ENCODE results near the gene NOL4L.
"Not testable (repeated sequence)": the region's sequence is repeated elsewhere in the genome, so short reads cannot be mapped to it uniquely, and the experiment has no call there.

The NOL4L gene

GRCh38 chr20:32466739-32467505 lies 118.2 kb downstream of the NOL4L start:
- DNase-seq: no peak

GRCh38 chr20:32465901-32466675 lies 119.0 kb downstream of the NOL4L start:
- not testable (repeated sequence) for DNase-seq

DNA sequence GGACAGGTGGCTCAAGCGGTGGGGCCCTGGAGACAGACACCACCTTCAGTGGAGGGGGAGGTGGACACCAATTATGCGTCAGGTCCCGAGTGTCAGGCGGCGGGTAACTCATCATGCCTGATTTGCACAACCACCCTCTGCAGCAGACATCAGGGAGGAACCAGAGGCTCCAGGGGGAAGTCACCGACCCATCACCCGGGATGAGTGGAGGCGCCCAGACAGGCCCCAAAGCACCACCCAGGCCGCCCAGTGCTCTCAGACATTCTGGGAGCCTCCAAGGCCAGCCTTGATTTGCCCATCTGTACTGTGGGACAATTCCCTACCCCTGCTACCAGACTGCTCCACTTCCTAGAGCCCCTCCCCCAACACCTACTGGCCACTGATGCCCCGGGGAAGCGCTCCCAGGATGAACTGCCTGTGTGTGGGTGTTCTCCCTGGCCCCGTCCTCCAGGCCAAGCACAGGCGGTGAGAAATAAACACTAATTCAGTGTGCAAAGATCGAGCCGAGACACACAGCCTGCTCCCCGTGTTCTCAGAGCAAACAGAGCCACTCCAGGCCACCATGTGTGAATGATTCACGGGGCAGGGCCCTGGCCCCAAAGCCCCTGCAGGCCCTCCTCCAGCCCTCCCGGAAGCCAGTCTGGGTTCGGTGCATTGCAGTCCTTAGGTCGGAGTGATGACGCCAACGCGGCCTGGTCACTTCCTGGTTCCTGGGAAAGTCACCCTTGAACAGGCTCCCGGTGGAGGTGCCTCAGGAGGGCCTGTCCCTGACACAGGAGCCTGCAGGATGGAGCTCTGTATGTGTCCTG lies 119.8 kb downstream of the NOL4L start:
- DNase-seq: no peak

GRCh38 chr20:32464401-32465091 lies 120.6 kb downstream of the NOL4L start:
- no peak for DNase-seq

DNA sequence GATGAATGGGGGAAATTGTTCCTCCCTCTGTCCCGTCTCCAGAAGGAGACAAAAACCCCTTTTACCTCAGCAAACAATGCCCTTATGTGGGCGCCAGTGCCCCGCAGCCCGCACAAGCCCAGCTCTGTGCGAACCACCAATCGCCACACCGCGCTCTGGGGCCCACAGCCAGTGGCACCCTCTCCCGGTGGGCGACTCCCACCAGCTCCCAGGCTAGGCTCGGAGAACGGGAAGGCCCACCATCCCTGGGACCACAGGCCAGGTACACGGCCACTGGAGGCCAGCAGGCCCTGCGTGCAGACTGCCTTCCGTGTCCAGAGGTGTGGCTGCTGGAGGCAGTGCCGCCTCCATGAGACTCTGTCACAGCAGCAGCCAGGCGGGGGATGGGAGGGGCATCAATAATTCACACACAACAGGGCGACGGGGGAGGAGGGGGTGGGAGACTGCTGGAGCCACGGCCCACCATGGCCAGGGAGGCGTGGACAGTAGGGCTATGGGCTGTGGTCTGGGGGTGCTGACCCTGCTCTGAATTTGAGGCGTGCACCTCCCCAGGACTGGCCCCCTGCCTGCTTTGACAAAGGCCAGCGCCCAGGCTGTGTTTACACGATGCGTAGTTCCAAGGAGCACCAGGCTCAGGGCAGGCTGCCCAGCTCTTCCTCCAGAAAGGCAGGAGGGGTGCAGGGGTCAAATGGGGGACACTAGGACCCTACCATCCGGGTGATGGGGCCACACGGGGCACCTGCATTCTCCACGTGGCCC lies 121.3 kb downstream of the NOL4L start:
- DNase-seq: no peak

DNA sequence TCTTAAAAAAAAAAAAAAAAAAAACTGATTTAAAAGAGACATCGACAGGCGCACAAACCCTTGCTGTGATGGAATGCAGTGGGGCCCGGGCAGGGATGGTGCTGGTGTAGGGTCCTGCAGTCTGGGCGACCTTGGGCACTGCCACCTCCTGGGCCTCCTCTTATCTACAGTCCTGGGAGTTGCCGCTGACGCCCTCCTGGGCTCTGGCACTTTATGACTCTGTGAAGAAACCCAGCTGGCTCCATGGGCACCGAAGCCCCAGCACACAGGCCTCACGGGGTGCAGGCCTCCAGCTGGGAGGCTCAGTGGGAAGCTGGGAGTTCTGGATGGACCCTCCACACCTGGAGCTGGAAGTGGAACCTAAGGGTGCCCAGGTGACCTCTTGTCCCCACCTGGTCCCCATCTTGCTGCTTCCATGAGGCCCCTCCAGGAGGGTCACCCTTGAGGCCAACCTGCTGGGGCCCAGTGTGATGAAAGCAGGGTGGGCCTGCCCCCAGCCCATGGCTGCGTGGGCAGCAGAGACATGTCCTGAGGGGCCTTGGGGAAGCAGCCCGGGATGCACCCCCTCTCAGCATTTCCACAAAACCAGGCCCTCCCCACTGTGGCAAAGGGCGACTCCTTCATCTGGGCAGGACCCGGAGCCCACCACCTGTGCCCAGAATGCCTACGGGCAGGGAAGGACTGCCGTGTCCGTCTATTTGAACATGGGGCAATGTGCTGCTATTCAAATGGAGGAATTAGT lies 122.1 kb downstream of the NOL4L start:
- DNase-seq: no peak

DNA sequence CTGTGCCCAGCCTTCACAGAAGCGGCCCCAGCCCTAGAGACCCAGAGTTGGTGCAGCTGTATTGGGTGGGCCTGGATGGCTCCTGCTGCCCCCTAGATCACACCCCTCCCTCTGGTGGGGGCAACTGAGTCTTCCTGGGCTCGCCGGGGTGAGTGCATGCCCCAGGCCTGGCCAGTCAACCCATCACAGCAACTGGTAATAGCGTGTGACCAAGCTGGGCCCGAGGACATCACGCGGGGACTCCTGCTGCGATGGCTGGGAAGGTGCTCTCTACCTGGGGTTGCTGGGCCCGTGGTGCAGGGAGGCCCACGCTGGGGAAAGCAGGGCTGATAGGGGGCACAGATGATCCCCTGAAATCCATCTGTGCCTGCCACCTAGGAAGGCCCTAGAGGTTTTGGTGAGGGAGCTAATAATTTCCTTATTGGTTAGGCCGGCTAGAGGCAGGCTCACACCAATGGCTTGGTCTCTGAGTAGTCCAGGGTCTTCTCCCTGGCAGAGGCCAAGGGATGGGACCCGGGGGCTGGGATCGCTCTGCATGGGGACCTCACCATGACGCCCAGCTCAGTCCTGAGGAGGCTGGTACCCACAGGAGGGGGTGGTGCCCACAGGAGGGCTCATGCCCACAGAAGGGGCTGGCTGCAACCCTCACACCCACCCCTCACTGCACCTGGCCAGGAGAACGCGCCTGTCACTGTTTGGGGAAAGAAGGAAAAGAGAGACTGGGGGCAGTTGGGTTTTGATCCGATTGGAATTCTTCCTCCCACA lies 123.1 kb downstream of the NOL4L start:
- no peak for DNase-seq

DNA sequence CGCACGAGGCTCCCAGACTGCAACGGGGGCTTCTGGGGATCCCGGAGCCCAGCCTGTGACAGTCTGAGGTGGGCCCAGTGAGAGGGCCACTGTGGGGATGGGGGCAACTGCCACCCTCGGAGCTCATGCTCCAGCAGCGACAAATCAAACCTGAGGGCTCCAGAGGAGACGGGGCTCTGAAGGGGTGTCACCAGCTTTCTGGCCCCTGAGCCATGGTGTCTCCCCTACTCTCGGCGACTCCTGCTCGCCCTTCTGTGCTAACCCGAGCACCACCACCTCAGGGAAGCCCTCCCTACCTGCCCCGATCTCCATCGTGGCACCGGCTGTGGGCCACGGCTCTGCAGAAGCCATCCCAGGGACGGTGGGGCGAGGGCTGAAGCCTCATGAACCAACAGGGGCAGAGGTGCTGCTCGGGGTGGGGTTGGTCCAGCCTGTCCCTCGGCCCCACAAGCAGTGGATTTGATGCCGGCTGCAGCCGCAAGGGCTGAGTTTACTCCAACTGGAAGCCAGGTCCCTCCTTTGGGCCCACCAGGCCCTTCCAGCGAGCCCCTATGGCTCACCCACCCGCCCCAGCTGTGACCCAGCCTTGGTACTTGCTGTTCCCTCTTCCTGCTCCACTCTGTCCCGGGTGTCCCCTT lies 124.3 kb downstream of the NOL4L start:
- no peak for DNase-seq

GRCh38 chr20:32460231-32460630 lies 124.9 kb downstream of the NOL4L start:
- no peak for DNase-seq

- DNase-seq: no peak
Observed at GRCh38 chr20:32458837-32459220, 126.3 kb downstream of the NOL4L start.

- DNase-seq: no peak
Observed at GRCh38 chr20:32458061-32458836, 126.9 kb downstream of the NOL4L start.

DNA sequence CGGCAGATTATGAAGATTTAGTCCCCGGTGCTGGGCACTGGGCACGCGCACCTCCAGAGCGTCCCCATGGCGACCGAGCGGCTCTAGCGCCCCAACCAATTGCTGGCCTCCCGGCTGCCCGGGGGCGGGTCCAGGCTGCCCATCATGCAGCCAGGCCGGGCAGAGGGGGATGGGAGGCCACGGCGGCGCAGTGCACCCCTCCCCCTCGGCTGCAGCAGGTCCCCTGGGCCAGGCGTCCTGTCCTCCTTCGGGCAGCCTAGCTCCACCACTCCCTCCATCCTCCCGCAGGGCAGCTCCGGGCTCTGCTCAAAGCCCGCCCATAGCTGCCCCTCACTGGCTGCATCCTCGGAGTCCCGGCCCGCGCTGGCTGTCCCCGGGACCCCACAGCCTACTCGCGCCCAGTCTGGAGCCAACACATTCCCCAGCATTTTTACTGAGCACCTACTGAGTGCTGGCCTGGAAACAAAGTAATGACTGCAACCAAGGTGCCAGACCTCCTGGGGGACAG lies 127.6 kb downstream of the NOL4L start:
- no peak for DNase-seq

- no peak for DNase-seq
Observed at GRCh38 chr20:32456869-32457478, 128.2 kb downstream of the NOL4L start.

DNA sequence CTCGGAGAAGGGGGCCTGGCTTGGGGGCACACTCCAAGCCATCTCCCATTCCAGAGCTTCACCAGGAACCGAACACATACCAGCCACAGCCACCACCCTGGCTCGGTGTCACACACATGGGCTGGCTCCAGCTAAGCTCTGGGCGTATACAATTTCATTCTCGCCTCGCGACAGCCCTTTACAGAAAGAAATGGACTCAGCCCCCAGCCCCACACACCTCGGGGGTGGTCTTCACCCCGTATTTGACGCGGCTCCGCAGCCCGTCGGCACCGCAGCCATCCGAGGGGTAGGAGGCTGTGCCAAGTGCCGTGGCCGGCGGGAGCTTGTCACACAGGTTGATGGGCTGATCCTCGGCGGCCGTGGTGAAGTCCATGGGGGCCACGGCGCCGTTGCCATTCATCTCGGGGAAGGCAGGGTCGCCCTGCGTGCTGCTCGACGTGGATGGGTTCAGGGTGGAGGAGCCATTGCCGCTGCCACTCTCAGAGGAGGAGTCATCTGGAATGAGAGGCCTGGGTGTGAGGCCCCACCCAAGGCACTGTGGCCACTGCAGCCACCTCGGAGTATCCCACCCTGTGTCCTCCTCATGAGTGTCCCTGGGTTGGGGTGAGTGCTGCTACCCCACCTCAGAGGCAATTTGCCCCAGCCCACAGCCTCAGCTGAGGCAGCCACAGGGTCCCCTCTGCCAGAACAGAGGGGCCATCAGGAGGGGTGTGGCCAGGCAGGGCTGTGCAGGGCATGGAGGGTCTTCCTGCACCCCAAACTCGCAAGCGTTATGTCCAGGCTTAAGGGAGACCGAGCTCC lies 129.0 kb downstream of the NOL4L start:
- no peak for DNase-seq

DNA sequence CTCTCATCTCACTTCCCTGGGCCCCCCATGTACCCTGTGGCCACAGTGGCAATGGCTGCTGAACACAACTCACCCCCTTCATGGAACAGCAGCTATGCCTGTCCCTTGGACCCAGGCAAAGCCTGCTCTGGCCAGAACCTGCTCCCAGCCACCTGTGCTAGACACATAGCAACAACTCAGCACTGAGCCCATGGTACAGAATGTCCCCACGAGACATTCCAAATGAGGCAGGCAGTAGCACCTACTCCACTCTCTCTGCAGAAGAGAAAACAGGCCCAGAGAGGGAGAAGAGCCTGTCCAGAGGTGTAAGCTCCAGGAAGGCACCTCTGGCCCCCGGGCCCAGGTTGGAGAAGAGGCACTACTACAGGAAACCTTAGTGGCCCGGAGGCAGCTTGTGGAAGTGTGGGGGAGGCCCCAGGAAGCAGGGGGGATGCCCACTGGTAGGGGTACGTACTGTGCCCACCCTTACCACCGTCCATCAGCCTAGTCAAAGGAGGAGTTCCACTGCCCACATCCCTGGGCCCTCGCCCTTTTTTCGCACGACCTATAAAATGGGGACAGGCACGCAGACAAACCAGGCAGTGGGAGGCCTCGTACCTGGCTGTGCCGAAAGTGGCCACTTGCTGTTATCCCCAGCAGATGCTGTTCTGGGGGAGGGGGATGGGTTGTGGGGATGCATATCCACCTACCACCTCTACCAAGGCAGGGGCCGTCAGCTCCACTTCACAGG lies 129.8 kb downstream of the NOL4L start:
- DNase-seq: no peak

GRCh38 chr20:32454164-32455145 lies 130.7 kb downstream of the NOL4L start:
- DNase-seq: no peak

Data from AML-193 (cell line).